ENCODE measurements around the gene NUP98.
"Not testable (repeated sequence)": the region's sequence is repeated elsewhere in the genome, so short reads cannot be mapped to it uniquely, and the experiment has no call there.

Gene NUP98

DNA sequence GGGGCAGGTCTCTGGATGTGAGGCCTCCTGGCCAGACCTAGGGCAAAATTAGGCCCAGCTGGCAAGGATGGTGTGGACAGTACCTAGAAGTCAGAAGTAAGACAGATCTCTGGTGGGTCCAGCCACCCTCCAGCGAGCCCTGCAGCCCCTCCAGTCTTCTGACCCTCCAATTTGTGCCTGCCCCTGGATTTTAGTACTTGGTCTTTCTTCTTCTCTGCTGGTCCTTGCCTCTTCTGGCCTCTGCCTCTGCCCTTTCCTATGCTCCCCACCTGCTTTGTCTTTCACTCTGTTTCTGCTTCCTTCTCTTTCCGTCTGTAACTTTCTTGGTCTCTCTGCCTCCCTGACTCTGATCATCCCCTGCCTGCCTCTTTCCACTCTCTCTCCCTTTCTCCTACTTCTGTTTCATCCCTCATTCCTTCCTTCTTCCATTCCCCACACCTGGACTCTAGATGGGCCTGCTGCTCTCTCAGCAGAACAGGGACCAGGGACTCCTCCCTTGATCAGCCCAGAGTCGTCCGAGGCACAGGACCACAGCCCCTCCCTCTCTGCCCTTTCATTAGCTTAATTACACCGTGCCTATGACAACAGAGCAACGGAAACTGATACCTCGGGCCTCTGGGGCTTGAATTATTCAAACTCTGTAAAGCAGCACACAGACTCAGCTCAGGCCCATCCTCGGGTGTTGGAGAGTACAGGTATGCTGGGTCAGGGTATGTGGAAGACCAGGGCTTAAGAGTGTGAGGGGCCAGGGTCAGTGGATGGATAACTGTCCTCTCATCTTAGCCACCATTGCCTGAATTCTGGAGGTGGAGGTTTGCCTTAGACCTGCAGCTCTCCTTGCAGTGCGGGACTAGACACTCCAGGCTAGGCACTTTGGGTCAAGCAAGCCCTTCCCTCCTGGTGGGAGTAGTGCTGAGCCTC, 125.8 kb downstream of the NUP98 start, which contains the start of gene CHRNA10:
Gene CHRNA10, minus strand, starts transcription at position 51 of the 921 bp plus-strand sequence. CDS start 72 bp downstream, outside the sequence.
- no peaks in the 10 kb centered on the region; the same call in 1 of the 2 replicates for H3K9me3 ChIP-seq (ENCODE audit: control insufficient read depth, insufficient read depth, low read length)
- H3K4me1 ChIP-seq (ENCODE audit: insufficient read depth, low read length), result no peaks in the 10 kb centered on the region
- no peak within 1 kb of the TSS for H3K9ac ChIP-seq (ENCODE audit: low read depth, low read length)
- peaks cover 21% of the 10 kb centered on the region for H3K36me3 ChIP-seq (ENCODE audit: insufficient read depth, low read length)

DNA sequence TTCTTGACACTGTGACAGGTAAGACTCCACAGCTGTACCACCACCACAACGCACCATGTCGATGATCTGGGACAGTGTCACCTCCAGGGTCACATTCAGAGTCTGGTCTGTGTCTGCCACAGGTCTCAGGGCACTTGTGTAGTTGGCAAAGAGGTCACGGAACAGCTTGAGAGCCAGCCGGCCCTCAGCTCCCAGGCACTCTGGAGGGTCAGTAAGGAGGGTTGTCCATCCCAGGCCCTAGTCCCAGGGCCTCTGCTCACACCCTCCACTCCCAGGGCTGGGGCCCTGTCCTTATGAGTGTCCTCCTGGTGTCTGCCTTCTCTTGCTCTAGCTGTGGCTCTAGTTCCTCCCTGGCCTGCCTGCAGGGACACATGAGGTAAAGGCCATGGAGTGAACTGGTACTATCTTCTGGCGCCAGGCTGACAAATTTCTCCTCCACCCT, 127.6 kb downstream of the NUP98 start:
- no peaks in the 10 kb centered on the region for H3K4me1 ChIP-seq (ENCODE audit: insufficient read depth, low read length)
- H3K9ac ChIP-seq (ENCODE audit: low read depth, low read length), result no peak overlapping the region
- no peaks in the 10 kb centered on the region; the same call in 1 of the 2 replicates for H3K9me3 ChIP-seq (ENCODE audit: control insufficient read depth, insufficient read depth, low read length)
- H3K36me3 ChIP-seq (ENCODE audit: insufficient read depth, low read length), result peaks cover 5% of the 10 kb centered on the region; the same call in 1 of the 2 replicates

- Histone ChIP-seq H3K4me1 (ENCODE audit: insufficient read depth, low read length) (no peaks in the 10 kb centered on the region), H3K9me3 (ENCODE audit: control insufficient read depth, insufficient read depth, low read length) (no peaks in the 10 kb centered on the region; the same call in 1 of the 2 replicates), H3K36me3 (ENCODE audit: insufficient read depth, low read length) (peaks cover 2% of the 10 kb centered on the region; the same call in 1 of the 2 replicates), H3K9ac (ENCODE audit: low read depth, low read length) (no peak overlapping the region)
Observed at GRCh38 chr11:3669128-3669527, 128.2 kb downstream of the NUP98 start.

DNA sequence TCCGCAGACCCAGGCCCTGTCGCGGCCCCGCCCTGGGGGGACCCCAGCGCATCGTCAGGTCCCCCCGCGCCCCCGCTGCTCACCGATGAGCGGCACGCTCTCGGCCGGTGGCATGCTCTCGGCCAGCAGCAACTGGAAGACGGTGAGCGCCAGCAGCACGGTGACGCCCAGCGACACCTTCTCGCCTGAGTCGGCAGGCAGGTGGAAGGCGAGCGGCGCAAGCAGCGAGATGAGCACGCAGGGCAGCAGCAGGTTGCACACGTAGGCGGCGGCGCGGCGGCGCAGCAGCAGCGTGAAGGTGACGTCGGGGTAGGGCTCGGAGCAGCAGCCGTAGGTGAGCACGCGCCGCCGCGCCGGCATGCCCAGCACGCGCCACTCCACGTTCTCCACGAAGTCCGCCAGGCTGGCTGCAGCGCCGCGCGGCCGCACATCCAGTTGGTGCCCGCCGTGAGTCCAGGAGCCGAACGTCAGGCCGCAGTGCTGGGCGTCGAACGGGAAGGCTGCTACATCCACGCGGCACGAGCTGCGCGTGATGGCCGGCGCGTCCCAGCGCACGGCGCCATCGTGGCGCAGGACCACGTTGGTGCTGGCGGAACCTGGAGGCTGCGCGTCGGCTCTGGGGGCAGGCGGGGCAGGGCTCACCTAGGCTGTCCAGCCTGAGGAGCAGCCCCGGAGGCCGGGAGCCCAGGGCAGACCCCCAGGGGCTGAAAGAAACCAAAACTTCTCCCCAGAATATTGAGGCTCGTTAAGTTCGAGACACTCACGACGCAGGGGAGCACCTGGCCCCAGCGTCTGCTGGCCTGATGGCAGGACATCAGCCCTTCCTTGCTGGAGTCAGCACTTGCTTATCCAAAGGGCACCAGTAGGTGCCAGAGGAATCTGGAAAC, 130.0 kb downstream of the NUP98 start:
- H3K36me3 ChIP-seq (ENCODE audit: insufficient read depth, low read length), result peaks cover 2% of the 10 kb centered on the region; the same call in 1 of the 2 replicates
- H3K9me3 ChIP-seq (ENCODE audit: control insufficient read depth, insufficient read depth, low read length), result no peaks in the 10 kb centered on the region; the same call in 1 of the 2 replicates
- H3K9ac ChIP-seq (ENCODE audit: low read depth, low read length), result no peak overlapping the region
- H3K4me1 ChIP-seq (ENCODE audit: insufficient read depth, low read length), result no peaks in the 10 kb centered on the region

DNA sequence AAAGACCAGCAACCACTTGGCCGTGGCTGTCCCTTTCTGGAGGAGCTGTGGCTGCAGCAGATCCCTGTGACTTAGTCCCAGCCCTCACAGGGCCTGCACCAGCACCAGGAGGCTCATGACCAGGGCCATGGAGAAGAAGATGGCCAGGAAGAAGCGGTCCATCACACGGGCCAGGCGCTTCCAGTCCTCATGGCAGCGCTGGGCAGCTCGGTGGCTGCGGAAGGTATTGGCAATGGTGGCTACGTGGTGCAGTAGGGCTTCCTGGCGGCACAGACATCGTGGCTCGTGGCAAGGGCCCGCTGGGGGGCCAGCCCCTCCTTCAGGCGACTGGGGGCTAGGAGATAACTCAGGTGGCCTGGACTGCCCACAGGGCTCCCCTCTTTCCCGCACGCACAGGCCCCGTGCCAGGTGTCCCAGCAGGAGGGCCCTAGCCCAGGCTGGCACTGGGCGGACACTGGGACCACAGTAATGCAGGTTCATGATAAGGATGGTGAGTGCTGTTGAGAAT, 131.3 kb downstream of the NUP98 start:
- H3K4me1 ChIP-seq (ENCODE audit: insufficient read depth, low read length), result no peaks in the 10 kb centered on the region
- no peak overlapping the region for H3K9ac ChIP-seq (ENCODE audit: low read depth, low read length)
- no peaks in the 10 kb centered on the region; the same call in 1 of the 2 replicates for H3K9me3 ChIP-seq (ENCODE audit: control insufficient read depth, insufficient read depth, low read length)
- peaks cover 2% of the 10 kb centered on the region; the same call in 1 of the 2 replicates for H3K36me3 ChIP-seq (ENCODE audit: insufficient read depth, low read length)

DNA sequence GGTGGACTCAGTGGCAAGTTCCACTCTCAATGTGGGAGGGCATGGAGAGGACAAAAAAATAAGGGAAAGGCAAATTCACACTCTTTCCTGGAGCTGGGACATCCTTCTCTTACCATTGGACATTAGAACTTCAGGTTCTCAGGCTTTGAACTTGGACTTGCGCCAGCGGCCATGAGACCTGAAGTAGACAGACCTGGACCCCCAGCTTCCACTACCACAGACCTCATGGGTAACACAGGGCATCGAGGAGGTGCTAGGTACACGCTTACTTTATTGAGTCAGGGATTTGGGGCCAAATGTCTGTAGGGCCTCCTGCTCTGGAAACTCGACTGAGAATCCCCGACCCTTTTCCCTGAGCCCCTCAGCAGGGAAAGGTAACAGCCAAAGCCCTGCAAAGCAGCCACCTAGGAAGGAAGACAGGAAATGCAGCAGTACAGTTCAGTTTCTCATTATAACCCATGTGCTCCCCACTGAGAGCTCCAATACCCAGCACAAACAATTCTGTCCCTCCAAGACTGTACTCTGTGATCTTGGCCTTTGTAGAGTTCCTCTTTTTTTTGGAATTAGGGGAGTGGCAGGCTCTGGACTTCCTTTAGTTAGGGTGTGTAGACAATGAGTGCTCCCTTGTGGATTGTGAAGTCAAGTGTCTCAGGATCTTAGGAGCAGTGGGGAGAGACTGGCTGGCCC, 131.9 kb downstream of the NUP98 start:
- Histone ChIP-seq H3K36me3 (ENCODE audit: insufficient read depth, low read length) (peaks cover 2% of the 10 kb centered on the region; the same call in 1 of the 2 replicates), H3K9ac (ENCODE audit: low read depth, low read length) (no peak overlapping the region), H3K4me1 (ENCODE audit: insufficient read depth, low read length) (no peaks in the 10 kb centered on the region), H3K9me3 (ENCODE audit: control insufficient read depth, insufficient read depth, low read length) (no peaks in the 10 kb centered on the region; the same call in 1 of the 2 replicates)

DNA sequence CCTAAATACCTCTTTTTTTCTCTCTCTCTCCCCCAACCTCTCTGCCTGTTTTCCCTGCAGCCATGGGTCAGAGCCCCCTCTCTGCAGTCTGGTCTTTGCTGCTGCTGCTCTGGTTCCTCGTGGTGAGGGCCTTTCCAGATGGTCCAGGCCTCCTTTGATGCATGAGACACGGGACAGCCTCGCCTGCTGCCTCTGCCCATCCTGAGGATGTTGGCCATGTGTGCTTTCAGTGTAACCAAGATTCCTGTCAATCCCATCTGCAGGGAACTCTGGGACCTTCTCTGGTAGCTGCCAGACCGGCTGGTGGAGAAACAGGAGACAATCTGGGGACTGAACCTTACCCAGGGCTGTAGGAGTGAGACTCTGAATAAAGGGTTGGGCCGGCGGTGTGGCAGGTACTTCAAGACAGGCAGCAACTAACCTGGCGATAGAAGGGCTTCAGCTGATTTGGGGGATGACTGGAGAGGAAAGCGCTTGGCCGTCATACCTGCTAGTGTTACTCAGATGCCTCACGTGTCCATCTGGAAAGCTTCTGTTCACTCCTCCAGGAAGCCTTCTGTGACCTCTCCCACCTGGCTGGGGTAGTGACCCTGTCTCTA, 133.2 kb downstream of the NUP98 start:
- peaks cover 2% of the 10 kb centered on the region; the same call in 1 of the 2 replicates for H3K36me3 ChIP-seq (ENCODE audit: insufficient read depth, low read length)
- H3K4me1 ChIP-seq (ENCODE audit: insufficient read depth, low read length), result no peaks in the 10 kb centered on the region
- H3K9ac ChIP-seq (ENCODE audit: low read depth, low read length), result no peak overlapping the region
- no peaks in the 10 kb centered on the region; the same call in 1 of the 2 replicates for H3K9me3 ChIP-seq (ENCODE audit: control insufficient read depth, insufficient read depth, low read length)

- Histone ChIP-seq H3K4me1 (ENCODE audit: insufficient read depth, low read length) (no peaks in the 10 kb centered on the region), H3K36me3 (ENCODE audit: insufficient read depth, low read length) (no peaks in the 10 kb centered on the region), H3K9me3 (ENCODE audit: control insufficient read depth, insufficient read depth, low read length) (no peaks in the 10 kb centered on the region), H3K9ac (ENCODE audit: low read depth, low read length) (no peak overlapping the region)
Observed at GRCh38 chr11:3662856-3663255, 134.5 kb downstream of the NUP98 start.

- Histone ChIP-seq H3K4me1 (ENCODE audit: insufficient read depth, low read length) (no peaks in the 10 kb centered on the region), H3K9me3 (ENCODE audit: control insufficient read depth, insufficient read depth, low read length) (no peaks in the 10 kb centered on the region), H3K9ac (ENCODE audit: low read depth, low read length) (no peak overlapping the region), H3K36me3 (ENCODE audit: insufficient read depth, low read length) (no peaks in the 10 kb centered on the region)
Observed at GRCh38 chr11:3660960-3661359, 136.4 kb downstream of the NUP98 start.

- H3K4me1 ChIP-seq (ENCODE audit: insufficient read depth, low read length), result no peaks in the 10 kb centered on the region
- no peak overlapping the region for H3K9ac ChIP-seq (ENCODE audit: low read depth, low read length)
- H3K36me3 ChIP-seq (ENCODE audit: insufficient read depth, low read length), result no peaks in the 10 kb centered on the region
- H3K9me3 ChIP-seq (ENCODE audit: control insufficient read depth, insufficient read depth, low read length), result no peaks in the 10 kb centered on the region
Observed at GRCh38 chr11:3659595-3660515, 137.5 kb downstream of the NUP98 start.

DNA sequence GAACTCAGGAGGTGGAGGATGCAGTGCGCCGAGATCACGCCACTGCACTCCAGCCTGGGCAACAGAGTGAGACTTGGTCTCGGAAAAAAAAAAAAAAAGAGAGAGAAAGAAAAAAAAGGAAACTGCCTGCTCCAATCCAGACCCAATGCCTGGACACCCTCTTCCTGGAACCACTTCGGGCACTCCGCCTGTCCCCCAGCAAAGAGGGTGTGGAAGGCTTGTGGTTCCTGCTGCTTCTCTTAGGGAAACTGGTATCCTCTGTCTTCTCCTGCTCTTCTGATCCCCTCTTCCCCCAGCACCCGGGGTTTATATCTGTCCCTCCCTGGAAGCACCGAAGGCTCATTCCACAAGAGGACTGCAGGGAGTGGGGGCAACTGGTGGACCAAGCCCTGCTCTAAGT, 139.1 kb downstream of the NUP98 start:
- Histone ChIP-seq H3K4me1 (ENCODE audit: insufficient read depth, low read length) (no peaks in the 10 kb centered on the region), H3K9me3 (ENCODE audit: control insufficient read depth, insufficient read depth, low read length) (no peaks in the 10 kb centered on the region), H3K36me3 (ENCODE audit: insufficient read depth, low read length) (no peaks in the 10 kb centered on the region), H3K9ac (ENCODE audit: low read depth, low read length) (no peak overlapping the region)

- H3K36me3 ChIP-seq (ENCODE audit: insufficient read depth, low read length); H3K9ac ChIP-seq (ENCODE audit: low read depth, low read length); H3K9me3 ChIP-seq (ENCODE audit: control insufficient read depth, insufficient read depth, low read length); H3K4me1 ChIP-seq (ENCODE audit: insufficient read depth, low read length): not testable (repeated sequence)
Observed at GRCh38 chr11:3657331-3657730, 140.0 kb downstream of the NUP98 start.
